Femur (tissue), 1 donor: ENCODE data around the gene ITPRID2.
"Not testable (repeated sequence)": the region's sequence is repeated elsewhere in the genome, so short reads cannot be mapped to it uniquely, and the experiment has no call there.

Experiments used
- DNase-seq: peaks from one replicate; pipeline ENCODE4 v3.0.0-alpha.2; 2017

Gene ITPRID2

DNA sequence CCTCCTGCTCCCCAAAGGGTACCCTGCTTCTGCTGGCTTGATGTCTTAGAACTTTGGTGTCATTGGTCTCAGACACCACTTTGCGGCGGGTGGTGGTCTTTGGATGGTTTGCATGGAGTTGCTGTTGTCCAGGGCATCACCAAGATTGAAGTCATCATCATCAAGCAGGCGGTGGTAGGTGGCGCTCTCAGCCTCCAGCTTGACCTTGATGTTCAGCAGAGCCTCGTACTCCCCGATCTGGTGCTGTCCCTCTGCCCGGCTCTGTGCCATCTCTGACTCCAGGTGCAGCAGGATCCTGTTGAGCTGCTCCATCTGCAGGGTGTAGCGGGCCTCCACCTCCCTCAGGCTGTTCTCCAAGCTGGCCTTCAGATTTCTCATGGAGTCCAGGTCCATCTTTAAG lies 69.6 kb downstream of the ITPRID2 start:
- DNase-seq, result not testable (repeated sequence)

DNA sequence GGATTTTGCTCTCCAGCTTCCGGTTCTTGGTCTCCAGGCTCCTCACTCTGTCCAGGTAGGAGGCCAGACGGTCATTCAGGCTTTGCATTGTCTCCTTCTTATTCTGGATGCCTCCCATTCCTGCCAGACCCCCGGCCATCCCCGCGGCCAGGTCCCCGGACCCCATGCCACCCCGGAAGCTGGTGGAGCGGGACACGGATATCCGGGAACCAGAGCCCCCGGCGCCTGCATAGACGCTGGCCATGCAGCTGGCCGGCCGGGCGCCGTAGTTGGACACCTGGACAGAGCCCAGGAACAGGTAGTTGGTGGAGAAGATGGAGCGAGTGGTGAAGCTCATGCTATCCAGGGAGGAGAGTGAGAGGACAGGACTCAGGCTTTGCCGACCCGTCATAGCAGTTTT lies 70.6 kb downstream of the ITPRID2 start:
- no peak for DNase-seq

DNA sequence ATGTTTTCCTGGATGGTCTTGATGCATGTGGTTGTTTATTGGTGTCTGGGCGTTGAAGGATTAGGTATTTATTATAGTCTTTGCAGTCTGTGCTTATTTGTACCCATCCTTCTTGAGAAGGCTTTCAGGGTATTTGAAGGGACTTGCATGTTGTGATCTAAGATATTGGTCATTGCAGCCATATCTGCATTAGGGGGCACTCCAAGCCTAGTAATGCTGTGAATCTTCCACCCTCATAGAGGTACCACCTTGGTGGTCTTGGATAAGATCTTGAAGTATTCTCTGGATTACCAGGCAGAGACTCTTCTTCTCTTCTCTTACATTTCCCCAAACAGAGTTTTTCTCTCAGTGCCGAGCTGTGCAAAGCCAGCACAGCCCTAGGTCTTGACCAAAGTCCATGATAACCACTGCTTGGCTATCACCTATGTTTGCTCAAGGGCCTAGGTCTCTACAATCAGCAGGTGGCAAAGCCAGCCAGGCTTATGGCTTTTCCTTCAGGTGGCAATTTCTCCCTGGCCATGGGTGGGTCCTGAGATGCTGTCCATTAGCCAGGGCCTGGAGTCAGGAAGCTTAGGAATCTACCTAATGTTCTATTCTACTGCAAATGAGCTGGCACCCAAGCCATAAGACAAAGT lies 78.7 kb downstream of the ITPRID2 start:
- no peak for DNase-seq

DNA sequence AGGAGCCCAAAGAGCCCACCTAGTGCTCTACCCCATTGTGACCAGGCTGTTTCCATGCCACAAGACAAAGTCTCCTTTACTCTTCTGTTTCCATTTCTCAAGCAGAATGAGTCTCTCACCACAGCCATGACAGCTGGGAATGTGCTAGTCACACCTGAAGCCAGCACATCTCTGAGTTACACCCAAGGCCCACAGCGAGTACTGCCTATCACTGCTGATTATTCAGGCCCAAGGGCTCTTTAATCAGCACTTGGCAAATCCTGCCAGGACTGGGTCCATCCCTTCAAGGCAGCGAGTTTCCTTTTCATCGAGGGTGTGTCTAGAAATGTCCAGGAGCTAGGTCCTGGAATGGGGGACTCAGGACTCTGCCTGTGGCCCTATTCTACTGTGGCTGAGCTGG lies 79.5 kb downstream of the ITPRID2 start:
- DNase-seq, result no peak

DNA sequence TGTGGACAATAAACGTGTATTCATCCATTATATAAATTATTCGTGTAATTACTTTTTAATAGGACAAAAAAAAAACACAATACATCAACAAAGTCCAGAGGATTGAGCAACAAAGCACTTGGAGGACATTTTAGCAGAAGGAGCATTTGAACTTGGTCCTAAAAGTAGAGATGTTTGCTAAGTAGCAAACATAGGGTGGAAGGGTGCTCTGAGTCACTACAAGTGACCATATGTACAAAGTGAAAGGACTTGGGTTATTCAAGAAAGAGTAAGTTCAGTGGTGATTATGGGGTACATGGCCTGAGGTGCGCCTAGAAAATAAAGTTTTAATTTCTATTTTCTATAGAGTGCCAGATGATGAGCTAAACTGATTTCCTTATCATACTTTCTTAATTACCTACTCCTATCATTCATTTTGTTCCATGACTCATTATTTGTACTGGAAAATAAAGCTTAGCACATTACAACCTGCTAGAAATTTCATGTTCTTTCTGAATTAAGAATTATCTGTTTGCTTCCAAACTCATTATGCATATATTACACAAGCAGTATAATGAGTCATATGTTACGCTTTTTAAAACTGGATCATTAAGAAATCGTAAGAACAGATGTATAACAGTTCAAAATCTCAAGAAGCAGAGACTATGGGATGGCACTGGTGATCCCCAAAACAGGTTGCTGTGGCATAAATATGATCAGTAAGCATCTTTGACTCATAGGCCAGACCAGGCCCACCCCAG lies 81.1 kb downstream of the ITPRID2 start:
- no peak for DNase-seq

DNA sequence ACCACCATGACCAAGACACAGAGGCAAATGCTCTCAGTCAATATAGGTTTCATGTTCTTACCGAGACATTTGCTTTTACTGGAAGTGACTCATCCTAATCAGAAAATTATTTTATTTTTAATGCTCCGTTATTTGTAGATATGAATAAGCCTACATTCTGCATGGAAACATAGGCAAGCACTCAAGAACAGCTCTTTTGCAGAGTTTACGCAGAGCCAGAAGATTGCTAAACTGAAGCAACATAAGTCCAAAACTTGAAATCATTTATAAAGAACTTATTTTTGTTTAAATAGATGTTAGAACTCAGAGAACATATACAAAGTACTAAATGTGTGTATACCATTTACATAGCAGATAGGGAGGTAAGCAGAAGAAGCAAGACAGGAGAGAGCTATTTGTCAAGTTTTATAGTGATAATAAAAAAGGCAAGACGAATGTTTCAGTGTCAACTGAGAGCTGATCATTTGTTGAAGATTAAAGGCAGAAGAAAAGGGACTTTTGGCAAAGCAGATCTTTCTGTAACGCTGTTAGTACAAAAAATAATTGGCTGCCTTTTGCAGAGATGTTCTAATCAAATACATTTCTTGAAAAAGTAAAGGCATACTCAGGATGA lies 81.7 kb downstream of the ITPRID2 start:
- no peak for DNase-seq

DNA sequence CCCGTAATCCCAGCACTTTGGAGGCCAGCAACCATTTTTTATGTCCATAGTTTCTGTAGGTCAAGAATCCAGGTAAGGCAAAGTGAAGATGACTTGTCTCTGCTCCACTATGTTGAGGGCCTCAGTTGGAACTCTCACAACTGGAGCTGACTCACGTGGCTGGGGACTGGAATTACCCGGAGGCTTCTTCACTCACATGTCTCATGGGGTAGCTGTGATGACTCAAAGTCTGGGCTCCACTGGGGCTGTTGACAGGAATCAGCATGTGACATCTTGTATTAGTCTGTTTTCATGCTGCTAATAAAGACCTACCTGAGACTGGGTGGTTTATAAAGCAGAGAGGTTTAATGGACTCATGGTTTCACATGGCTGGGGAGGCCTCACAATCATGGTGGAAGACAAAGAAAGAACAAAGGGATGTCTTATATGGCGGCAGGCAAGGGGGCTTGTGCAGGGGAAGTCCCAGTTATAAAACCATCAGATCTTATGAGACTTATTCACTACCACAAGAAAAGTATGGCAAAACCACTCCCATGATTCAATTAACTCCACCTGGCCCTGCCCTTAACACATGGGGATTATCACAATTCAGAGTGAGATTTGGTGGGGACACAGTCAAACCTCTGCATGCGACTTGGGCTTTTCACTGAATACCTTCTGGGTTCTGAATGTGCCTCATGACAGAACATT lies 86.3 kb downstream of the ITPRID2 start:
- DNase-seq, result no peak

DNA sequence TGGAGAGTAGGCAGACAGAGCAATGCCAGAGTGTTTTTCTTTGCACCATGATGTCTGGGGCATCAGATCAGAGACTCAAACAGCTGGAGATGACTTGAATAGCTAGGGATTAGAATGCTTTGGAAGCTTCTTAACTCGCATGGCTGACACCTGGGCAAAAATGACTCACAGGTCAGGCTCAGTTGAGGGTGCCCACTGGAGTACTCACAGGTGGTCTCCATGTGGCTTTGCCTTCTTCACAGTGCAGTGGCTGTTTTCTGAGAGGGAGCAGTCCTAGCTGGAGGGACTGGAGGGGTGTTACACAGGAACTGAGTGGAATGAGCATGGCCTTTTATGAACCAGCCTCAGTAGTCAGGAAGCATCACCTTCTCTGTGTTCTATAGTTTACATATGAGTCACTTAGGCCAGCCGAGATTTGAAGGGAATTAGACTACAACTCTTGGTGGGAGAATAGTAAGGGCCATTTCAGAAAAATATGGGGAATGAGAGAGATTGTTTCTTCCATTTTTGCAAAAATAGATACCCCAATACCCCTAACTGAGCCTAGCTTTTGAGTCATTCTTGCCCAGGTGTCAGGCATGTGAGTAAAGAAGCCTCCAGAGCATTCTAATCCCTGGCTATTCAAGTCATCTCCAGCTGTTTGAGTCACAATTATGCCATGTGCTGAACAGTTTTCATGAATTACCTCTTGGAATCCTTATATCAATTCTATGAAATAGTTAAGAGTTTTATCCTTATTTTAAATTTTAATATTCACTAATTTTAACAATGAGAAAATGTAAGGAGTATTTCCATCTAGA lies 87.0 kb downstream of the ITPRID2 start:
- no peak for DNase-seq
